GM21447 (cell line): ENCODE measurements around the gene TREML4.
"Not testable (repeated sequence)": the region's sequence is repeated elsewhere in the genome, so short reads cannot be mapped to it uniquely, and the experiment has no call there.

Experiments used
- ATAC-seq: cut with Tn5 transposase; IDR thresholded peaks from one replicate; pipeline ENCODE4 v1.9.1; 2021; ENCODE audit not compliant: unreplicated experiment

The TREML4 gene

GRCh38 chr6:41228096-41228495 is at the start of gene TREML4:
Gene TREML4 (plus strand): TSS chr6:41228349. CDS start chr6:41228428, 79 bp downstream.
- no peak for ATAC-seq

GRCh38 chr6:41179163-41179562 is 49.0 kb upstream of the TREML4 start:
- ATAC-seq = no peak

- no peak for ATAC-seq
Observed at GRCh38 chr6:41181566-41181965, 46.6 kb upstream of the TREML4 start.

- no peak for ATAC-seq
Observed at GRCh38 chr6:41182069-41183034, 45.8 kb upstream of the TREML4 start.

GRCh38 chr6:41184761-41185160 is 43.4 kb upstream of the TREML4 start:
- no peak for ATAC-seq

- no peak for ATAC-seq
Observed at GRCh38 chr6:41186031-41186562, 42.1 kb upstream of the TREML4 start.

GRCh38 chr6:41187924-41188886 is 39.9 kb upstream of the TREML4 start:
- no peak for ATAC-seq

- not testable (repeated sequence) for ATAC-seq
Observed at GRCh38 chr6:41189046-41189445, 39.1 kb upstream of the TREML4 start.

GRCh38 chr6:41189967-41190366 is 38.2 kb upstream of the TREML4 start:
- ATAC-seq = no peak

- no peak for ATAC-seq
Observed at GRCh38 chr6:41190791-41191190, 37.4 kb upstream of the TREML4 start.

- no peak for ATAC-seq
Observed at GRCh38 chr6:41191569-41191968, 36.6 kb upstream of the TREML4 start.

- no peak for ATAC-seq
Observed at GRCh38 chr6:41193171-41193734, 34.9 kb upstream of the TREML4 start.

- no peak for ATAC-seq
Observed at GRCh38 chr6:41193884-41194283, 34.3 kb upstream of the TREML4 start.

- ATAC-seq = no peak
Observed at GRCh38 chr6:41194386-41194785, 33.8 kb upstream of the TREML4 start.

GRCh38 chr6:41197234-41197633 is 30.9 kb upstream of the TREML4 start:
- ATAC-seq = no peak

- peak; percentile 56 for ATAC-seq
Observed at GRCh38 chr6:41199552-41200246, 28.4 kb upstream of the TREML4 start.

GRCh38 chr6:41200296-41200900 is 27.8 kb upstream of the TREML4 start:
- peak; percentile 27 for ATAC-seq

- peak; percentile 47 for ATAC-seq
Observed at GRCh38 chr6:41200901-41201763, 27.0 kb upstream of the TREML4 start, which contains the start of gene TREML2. Gene TREML2 (minus strand): TSS chr6:41201149. CDS start chr6:41201008, 141 bp downstream.

- ATAC-seq = no peak
Observed at GRCh38 chr6:41201764-41202173, 26.4 kb upstream of the TREML4 start.
